Glomerular visceral epithelial cell (primary cell): ENCODE data around the gene GABBR1.

ENCODE experiments used
- DNase-seq: peaks from one replicate; pipeline ENCODE4 v3.0.0-alpha.2; 2016; ENCODE audit errors: extremely low spot score

The GABBR1 gene

DNA sequence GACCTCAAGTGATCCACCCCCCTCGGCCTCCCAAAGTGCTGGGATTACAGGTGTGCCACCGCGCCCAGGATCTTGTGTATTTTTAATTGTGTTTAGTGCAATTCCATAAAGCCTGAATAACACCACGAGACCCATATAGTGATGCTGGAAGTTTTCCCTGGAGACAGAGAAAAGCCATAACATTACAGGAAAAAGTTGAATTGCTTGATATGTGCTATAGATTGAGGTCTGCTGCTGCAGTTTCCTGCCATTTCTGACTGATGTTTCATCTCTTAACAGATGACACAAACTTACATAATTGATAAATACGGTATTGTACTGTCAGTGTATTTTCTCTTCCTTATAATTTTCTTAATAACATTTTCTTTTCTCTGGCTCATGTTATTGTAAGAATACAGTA is 66.1 kb downstream of the GABBR1 start:
- no peak for DNase-seq

DNA sequence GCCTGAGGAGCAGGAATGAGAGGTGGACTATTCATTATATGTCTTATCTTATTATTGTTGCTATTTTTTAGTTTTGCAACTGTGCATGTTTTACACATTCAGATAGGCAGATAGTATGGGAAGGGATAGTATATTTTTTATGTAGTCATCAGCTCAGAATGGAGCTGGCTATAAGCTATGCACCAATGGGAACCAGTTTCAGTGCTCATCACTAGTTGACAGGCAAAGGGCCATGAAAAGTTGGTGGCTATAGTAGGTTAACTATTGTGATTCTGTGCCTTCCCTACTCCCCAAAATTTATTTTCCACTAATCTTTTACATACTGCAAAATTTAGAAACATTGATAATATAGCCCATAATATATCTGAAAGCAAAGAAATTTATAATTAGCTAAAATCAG is 68.1 kb downstream of the GABBR1 start:
- DNase-seq = no peak

- DNase-seq = no peak
Observed at GRCh38 chr6:29563435-29563965, 69.5 kb downstream of the GABBR1 start.

DNA sequence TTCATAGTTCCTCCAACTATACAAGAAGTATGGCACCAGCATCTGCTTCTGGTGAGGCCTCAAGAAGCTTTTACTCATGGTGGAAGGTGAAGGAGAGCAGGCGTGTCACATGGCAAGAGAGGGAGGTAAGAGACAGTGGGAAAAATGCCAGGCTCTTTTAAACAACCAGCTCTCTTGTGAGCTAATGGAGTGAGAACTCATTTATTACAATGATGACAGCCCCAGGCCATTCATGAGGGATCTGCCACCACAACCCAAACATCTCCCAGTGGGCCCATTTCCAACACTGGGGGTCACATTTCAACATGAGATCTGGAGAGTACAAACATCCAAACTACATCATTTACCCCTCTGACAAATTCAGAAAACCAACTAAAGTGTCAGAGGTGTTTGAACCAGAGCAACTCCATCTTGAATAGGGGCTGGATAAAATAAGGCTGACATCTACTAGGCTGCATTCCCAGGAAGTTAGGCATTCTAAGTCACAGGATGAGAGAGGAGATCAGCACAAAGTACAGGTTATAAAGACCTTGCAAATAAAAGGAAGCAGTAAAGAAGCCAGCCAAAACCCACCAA is 71.3 kb downstream of the GABBR1 start:
- peak; percentile 34 for DNase-seq

- DNase-seq = peak; percentile 45
Observed at GRCh38 chr6:29561091-29561490, 71.9 kb downstream of the GABBR1 start.

- DNase-seq = peak; percentile 56
Observed at GRCh38 chr6:29559524-29560287, 73.3 kb downstream of the GABBR1 start, which contains the start of gene UBD. Gene UBD, minus strand, starts transcription at chr6:29559732. Its CDS starts 31 bp downstream, at chr6:29559701.

- no peak for DNase-seq
Observed at GRCh38 chr6:29558439-29559079, 74.4 kb downstream of the GABBR1 start.

DNA sequence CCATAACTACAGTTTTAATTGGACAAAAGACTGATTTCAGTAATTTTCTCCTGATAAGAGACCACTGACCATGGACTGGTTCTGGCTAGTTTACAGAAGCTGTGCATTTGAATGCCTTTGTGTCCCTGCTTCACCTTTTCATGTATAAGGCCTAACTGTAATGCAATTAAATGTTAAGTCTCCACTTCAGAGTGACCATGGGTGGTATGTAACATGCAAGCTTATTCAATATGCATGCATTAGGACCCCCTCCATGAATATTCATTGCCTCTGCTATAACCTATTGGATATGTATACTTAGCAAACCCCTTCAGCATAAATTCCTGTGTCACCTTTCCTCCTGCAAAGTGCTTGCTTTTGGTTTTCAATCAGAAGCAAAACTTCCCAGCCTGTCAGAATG is 75.7 kb downstream of the GABBR1 start:
- no peak for DNase-seq

- DNase-seq = no peak
Observed at GRCh38 chr6:29554764-29555163, 78.2 kb downstream of the GABBR1 start.

DNA sequence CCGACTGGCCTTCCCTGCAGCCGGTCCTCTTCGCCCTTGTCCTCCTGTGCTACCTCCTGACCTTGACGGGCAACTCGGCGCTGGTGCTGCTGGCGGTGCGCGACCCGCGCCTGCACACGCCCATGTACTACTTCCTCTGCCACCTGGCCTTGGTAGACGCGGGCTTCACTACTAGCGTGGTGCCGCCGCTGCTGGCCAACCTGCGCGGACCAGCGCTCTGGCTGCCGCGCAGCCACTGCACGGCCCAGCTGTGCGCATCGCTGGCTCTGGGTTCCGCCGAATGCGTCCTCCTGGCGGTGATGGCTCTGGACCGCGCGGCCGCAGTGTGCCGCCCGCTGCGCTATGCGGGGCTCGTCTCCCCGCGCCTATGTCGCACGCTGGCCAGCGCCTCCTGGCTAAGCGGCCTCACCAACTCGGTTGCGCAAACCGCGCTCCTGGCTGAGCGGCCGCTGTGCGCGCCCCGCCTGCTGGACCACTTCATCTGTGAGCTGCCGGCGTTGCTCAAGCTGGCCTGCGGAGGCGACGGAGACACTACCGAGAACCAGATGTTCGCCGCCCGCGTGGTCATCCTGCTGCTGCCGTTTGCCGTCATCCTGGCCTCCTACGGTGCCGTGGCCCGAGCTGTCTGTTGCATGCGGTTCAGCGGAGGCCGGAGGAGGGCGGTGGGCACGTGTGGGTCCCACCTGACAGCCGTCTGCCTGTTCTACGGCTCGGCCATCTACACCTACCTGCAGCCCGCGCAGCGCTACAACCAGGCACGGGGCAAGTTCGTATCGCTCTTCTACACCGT is 79.5 kb downstream of the GABBR1 start:
- DNase-seq = no peak

- DNase-seq = peak; percentile 51
Observed at GRCh38 chr6:29552512-29553051, 80.4 kb downstream of the GABBR1 start.

GRCh38 chr6:29547573-29547972 is 85.4 kb downstream of the GABBR1 start:
- no peak for DNase-seq

- peak; percentile 9 for DNase-seq
Observed at GRCh38 chr6:29537714-29538403, 95.1 kb downstream of the GABBR1 start.

GRCh38 chr6:29532320-29532951 is 100.5 kb downstream of the GABBR1 start:
- DNase-seq = no peak

DNA sequence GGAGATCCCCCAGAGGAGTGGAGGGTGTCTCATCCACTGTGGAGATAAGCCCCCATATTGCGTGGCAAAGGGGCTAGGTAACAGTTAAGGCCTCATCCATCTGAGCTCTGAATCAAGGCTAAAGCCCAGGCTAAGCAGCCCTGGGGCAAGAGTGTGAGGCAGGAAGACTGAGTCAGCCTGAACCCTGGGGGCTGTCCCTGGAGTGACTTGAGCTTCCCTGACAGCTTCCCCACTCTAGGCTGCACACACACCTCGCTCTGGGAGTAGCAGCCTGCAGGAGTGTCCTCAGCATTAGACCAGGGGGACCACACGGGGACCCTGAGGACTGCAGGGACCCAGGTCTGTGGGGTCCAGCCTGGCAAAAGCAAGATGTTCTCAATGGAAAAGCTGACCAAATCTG is 101.3 kb downstream of the GABBR1 start:
- DNase-seq = peak; percentile 22

GRCh38 chr6:29530671-29531310 is 102.2 kb downstream of the GABBR1 start:
- no peak for DNase-seq

- no peak for DNase-seq
Observed at GRCh38 chr6:29529956-29530355, 103.0 kb downstream of the GABBR1 start.

- DNase-seq = no peak
Observed at GRCh38 chr6:29528988-29529560, 103.9 kb downstream of the GABBR1 start.

GRCh38 chr6:29528300-29528931 is 104.6 kb downstream of the GABBR1 start:
- no peak for DNase-seq
